GM19240 (cell line): ENCODE results near the gene HAGH.
A peak's percentile ranks its signal among the peaks of the same experiment; 100 is the strongest.

ENCODE experiments used
- DNase-seq: peaks from one replicate; pipeline ENCODE4 v3.0.0; 2011; ENCODE audit warnings: low spot score; ENCODE audit not compliant: insufficient read length

HAGH gene

GRCh38 chr16:1775006-1775845 is 51.4 kb downstream of the HAGH start:
- DNase-seq: no peak

GRCh38 chr16:1774448-1774780 is 52.2 kb downstream of the HAGH start:
- DNase-seq: no peak

- no peak for DNase-seq
Observed at GRCh38 chr16:1773703-1774447, 52.8 kb downstream of the HAGH start.

GRCh38 chr16:1772908-1773702 is 53.5 kb downstream of the HAGH start, which contains the start of gene MRPS34:
TSS of gene MRPS34 (minus strand) at chr16:1773134. CDS start at chr16:1773119, 15 bp downstream.
- peak; percentile 75 for DNase-seq

GRCh38 chr16:1772362-1772907 is 54.2 kb downstream of the HAGH start, which contains the start of gene EME2:
TSS of gene EME2 (plus strand) at chr16:1772810. CDS start at chr16:1773228, 418 bp downstream.
- no peak for DNase-seq

- DNase-seq: no peak
Observed at GRCh38 chr16:1771864-1772361, 54.7 kb downstream of the HAGH start.

GRCh38 chr16:1771188-1771863 is 55.3 kb downstream of the HAGH start, which contains the start of gene NME3:
TSS of gene NME3 (minus strand) at chr16:1771543. CDS start at chr16:1771534, 9 bp downstream.
- DNase-seq: peak; percentile 67

- DNase-seq: no peak
Observed at GRCh38 chr16:1770328-1771187, 56.1 kb downstream of the HAGH start.

GRCh38 chr16:1769402-1770300 is 57.0 kb downstream of the HAGH start:
- no peak for DNase-seq

- no peak for DNase-seq
Observed at GRCh38 chr16:1768767-1769401, 57.7 kb downstream of the HAGH start.

- DNase-seq: no peak
Observed at GRCh38 chr16:1768061-1768766, 58.4 kb downstream of the HAGH start.

- DNase-seq: no peak
Observed at GRCh38 chr16:1767116-1767994, 59.3 kb downstream of the HAGH start.

GRCh38 chr16:1766701-1767100 is 59.9 kb downstream of the HAGH start:
- DNase-seq: no peak

- DNase-seq: no peak
Observed at GRCh38 chr16:1766231-1766630, 60.4 kb downstream of the HAGH start.

GRCh38 chr16:1765826-1766225 is 60.8 kb downstream of the HAGH start:
- no peak for DNase-seq

- no peak for DNase-seq
Observed at GRCh38 chr16:1764971-1765370, 61.7 kb downstream of the HAGH start.
